ENCODE measurements around the gene BCAS4.

DNA sequence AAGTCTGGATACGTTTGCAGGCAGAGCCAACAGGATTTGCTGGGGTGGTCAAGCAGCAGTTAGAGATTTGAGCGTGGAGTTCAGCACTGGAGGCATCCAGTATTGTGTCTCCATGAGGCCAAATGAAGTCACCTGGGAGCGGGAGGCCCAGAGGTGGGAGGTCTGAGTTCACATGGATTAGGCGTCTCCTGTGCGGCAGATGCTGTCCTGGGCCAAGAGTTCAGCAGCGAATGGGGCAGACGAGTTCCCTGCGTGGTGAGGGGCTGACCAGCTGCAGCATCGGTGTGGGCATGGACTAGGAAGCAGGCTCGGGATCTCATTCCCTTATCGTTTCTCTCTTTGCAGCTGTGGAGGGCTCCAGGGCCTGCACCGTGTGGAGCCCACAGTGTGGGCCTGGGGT lies 66.2 kb downstream of the BCAS4 start:
- TF ChIP-seq, protein P1, sequence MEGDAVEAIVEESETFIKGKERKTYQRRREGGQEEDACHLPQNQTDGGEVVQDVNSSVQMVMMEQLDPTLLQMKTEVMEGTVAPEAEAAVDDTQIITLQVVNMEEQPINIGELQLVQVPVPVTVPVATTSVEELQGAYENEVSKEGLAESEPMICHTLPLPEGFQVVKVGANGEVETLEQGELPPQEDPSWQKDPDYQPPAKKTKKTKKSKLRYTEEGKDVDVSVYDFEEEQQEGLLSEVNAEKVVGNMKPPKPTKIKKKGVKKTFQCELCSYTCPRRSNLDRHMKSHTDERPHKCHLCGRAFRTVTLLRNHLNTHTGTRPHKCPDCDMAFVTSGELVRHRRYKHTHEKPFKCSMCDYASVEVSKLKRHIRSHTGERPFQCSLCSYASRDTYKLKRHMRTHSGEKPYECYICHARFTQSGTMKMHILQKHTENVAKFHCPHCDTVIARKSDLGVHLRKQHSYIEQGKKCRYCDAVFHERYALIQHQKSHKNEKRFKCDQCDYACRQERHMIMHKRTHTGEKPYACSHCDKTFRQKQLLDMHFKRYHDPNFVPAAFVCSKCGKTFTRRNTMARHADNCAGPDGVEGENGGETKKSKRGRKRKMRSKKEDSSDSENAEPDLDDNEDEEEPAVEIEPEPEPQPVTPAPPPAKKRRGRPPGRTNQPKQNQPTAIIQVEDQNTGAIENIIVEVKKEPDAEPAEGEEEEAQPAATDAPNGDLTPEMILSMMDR (IDR thresholded peaks at IDR 0.05): no peak
- no peak for TF ChIP-seq POLR2A (IDR thresholded peaks at IDR 0.05)
